Uterus (tissue), 2 donors: ENCODE data around the gene NINL.

Experiments
- POLR2A ChIP-seq, 2 donors: fragments of 450-650 bp; IDR thresholded peaks; one replicate each; pipeline ENCODE4 v1.6.1; 2016; ENCODE audit warnings: antibody characterized with exemption in 2 of 2, mild to moderate bottlenecking in 1 of 2, moderate library complexity in 1 of 2
- TF ChIP-seq, protein P1 (sequence below), 4 experiments: fragments of 200-600 bp in 2 of 4; fragments of 450-650 bp in 2 of 4; sonication (generic) in 2 of 4; IDR thresholded peaks; one replicate each; pipeline ENCODE4 v1.5.1; 2016 to 2019; ENCODE audit warnings: antibody characterized with exemption in 4 of 4, mild to moderate bottlenecking in 2 of 4, moderate library complexity in 1 of 4

DNA sequence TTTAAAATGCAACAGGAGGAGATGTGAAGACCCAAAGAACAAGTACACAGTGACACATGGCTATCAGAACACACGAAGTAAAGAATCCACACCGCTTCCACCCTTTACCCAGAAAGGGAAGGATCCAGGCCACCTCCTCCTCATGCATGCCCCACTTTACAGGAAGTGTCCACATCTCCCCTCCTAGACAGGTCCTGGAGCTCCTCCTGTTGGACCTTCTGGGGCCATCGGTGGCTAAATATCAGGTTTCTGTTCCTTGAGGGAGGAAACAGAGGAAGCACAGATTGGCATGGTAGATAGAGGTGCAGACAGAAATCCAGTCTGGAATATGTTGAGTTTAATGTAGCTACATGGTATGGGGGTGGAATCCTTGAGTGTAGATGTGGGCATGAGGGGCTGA lies 10.9 kb downstream of the NINL start:
- TF ChIP-seq, protein P1, sequence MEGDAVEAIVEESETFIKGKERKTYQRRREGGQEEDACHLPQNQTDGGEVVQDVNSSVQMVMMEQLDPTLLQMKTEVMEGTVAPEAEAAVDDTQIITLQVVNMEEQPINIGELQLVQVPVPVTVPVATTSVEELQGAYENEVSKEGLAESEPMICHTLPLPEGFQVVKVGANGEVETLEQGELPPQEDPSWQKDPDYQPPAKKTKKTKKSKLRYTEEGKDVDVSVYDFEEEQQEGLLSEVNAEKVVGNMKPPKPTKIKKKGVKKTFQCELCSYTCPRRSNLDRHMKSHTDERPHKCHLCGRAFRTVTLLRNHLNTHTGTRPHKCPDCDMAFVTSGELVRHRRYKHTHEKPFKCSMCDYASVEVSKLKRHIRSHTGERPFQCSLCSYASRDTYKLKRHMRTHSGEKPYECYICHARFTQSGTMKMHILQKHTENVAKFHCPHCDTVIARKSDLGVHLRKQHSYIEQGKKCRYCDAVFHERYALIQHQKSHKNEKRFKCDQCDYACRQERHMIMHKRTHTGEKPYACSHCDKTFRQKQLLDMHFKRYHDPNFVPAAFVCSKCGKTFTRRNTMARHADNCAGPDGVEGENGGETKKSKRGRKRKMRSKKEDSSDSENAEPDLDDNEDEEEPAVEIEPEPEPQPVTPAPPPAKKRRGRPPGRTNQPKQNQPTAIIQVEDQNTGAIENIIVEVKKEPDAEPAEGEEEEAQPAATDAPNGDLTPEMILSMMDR (IDR thresholded peaks at IDR 0.05), result no peak
- TF ChIP-seq POLR2A (IDR thresholded peaks at IDR 0.05), result no peak
